Epithelial cell of proximal tubule (primary cell): ENCODE data around the gene TANK. TPM values are rescaled to one million over a fixed set of nuclear protein-coding genes. Genes with fewer than 3 reads are reported as not detected.

ENCODE experiments used
- DNase-seq: peaks from one replicate; pipeline ENCODE4 v3.0.0-alpha.2; 2011; ENCODE audit warnings: low read depth
- H3K4me3 ChIP-seq: 2 replicates; pipeline ENCODE4 v1.5.1; 2011; ENCODE audit warnings: low read depth, mild to moderate bottlenecking, low read length
- total RNA-seq: library from RNA; depleted of rRNA; stranded (reverse); fragments of >200 nt; gene quantifications from 2 replicates; pipeline ENCODE4 v1.2.3, GENCODE V29; 2015
- TF ChIP-seq, protein P1 (sequence below): conservative IDR thresholded peaks from 2 replicates; pipeline ENCODE4 v1.5.1; 2012; ENCODE audit warnings: low read depth, mild to moderate bottlenecking, low read length

TANK gene
- total RNA-seq, 1 donor from 2014 or later = 34.1 TPM

DNA sequence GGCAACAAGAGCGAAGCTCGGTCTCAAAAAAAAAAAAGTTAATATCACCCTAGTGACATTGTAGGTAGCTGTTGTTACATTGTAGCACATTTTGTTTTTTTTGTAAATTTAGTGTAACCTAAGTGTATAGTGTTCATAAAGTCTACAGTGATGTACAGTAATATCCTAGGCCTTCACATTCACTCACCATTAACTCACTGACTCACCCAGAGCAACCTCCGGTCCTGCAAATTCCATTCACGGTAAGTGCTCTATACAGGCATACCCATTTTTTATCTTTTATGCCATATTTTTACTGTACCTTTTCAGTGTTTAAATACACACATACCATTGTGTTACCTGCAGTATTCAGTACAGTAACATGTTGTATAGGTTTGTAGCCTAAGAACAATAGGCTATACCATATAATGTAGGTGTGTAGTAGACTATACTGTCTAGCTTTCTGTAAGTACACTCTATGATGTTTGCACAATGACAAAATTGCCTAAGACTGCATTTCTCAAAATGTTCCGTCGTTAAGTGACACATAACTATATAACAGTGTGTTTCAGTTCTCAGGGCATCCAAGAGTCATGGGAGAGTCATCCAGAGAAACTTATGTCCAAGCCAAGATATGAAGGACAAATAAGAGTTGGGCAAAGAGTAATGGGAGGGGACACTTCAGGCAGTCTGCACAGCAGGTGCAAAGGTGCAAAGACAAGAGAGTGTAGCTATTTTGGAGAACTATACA is 68.4 kb downstream of the TANK start:
- DNase-seq = no peak
- no peak overlapping the region for H3K4me3 ChIP-seq
- TF ChIP-seq, protein P1, sequence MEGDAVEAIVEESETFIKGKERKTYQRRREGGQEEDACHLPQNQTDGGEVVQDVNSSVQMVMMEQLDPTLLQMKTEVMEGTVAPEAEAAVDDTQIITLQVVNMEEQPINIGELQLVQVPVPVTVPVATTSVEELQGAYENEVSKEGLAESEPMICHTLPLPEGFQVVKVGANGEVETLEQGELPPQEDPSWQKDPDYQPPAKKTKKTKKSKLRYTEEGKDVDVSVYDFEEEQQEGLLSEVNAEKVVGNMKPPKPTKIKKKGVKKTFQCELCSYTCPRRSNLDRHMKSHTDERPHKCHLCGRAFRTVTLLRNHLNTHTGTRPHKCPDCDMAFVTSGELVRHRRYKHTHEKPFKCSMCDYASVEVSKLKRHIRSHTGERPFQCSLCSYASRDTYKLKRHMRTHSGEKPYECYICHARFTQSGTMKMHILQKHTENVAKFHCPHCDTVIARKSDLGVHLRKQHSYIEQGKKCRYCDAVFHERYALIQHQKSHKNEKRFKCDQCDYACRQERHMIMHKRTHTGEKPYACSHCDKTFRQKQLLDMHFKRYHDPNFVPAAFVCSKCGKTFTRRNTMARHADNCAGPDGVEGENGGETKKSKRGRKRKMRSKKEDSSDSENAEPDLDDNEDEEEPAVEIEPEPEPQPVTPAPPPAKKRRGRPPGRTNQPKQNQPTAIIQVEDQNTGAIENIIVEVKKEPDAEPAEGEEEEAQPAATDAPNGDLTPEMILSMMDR = no peak

DNA sequence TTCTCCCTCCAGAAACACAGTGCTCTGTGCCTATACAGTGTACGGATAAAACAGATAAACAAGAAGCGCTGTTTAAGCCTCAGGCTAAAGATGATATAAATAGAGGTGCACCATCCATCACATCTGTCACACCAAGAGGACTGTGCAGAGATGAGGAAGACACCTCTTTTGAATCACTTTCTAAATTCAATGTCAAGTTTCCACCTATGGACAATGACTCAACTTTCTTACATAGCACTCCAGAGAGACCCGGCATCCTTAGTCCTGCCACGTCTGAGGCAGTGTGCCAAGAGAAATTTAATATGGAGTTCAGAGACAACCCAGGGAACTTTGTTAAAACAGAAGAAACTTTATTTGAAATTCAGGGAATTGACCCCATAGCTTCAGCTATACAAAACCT is 70.7 kb downstream of the TANK start:
- DNase-seq = no peak
- TF ChIP-seq, protein P1 = no peak
- H3K4me3 ChIP-seq = no peak overlapping the region

DNA sequence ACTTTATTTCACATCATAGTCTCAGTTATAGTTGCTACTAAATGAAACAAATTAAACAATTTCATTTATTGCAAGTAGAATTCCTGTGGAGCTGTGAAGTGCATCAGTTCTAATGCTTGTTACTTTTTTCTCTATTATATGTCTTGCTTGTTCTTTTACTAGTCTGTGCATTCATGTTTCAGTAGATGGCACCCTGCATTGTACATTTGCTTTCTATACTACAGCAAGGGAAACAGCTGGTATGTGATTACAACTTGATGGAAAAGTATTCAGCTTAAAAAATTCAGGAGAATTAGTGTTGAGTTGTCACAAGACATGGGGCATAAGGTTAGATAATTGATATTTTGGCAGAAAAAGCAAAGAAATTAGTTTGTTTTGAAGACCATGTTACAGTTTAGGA is 72.3 kb downstream of the TANK start:
- H3K4me3 ChIP-seq = no peak overlapping the region
- no peak for DNase-seq

DNA sequence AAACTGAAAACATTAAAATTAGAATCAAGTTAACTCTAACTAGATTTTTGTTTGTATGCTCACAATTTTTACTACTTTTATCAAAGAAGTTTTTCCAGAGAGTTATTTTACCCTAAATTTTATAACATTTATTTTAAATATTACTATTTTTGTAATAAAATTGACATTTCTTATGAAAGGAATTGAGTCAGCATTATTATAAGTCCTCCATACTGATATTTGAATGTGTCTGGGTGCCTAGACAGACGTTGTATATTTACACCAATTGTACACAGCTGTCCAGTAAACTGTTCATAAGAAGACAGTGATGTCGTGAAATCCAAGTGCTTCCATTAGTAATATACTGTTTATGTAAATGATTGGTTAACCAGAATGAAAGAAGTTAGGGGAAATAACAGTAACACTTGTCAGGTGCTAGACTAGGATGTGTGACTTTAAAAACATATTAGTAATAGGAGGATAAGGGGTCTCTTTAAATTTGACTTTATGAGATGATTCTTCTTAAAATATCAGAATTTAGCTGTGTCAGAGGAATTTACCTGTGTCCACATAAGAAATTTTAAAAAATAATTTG is 73.7 kb downstream of the TANK start:
- no peak overlapping the region for H3K4me3 ChIP-seq
- TF ChIP-seq, protein P1 = no peak
- no peak for DNase-seq

More for the DNA sequence above, 72.3 kb downstream of the TANK start:
- TF ChIP-seq, protein P1 = no peak

DNA sequence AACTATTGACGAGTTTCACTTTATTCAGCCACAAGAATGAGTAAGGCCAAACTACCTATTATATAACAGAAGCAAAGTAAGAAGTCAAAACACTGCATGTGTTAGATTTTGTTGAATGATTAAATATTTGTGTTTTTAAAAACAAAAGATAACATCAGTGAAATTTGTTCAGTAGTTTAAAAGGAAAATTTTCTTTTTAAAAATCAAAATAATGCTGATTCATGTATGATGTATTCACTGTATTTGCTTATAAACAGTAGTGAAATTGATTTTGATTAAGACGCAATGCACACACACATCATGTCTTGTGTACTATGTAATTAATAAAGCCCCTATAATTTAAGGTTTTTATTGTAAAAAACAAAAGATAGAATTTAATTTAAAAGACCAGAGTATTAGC is 74.4 kb downstream of the TANK start:
- DNase-seq = no peak
- no peak overlapping the region for H3K4me3 ChIP-seq
- TF ChIP-seq, protein P1 = no peak

DNA sequence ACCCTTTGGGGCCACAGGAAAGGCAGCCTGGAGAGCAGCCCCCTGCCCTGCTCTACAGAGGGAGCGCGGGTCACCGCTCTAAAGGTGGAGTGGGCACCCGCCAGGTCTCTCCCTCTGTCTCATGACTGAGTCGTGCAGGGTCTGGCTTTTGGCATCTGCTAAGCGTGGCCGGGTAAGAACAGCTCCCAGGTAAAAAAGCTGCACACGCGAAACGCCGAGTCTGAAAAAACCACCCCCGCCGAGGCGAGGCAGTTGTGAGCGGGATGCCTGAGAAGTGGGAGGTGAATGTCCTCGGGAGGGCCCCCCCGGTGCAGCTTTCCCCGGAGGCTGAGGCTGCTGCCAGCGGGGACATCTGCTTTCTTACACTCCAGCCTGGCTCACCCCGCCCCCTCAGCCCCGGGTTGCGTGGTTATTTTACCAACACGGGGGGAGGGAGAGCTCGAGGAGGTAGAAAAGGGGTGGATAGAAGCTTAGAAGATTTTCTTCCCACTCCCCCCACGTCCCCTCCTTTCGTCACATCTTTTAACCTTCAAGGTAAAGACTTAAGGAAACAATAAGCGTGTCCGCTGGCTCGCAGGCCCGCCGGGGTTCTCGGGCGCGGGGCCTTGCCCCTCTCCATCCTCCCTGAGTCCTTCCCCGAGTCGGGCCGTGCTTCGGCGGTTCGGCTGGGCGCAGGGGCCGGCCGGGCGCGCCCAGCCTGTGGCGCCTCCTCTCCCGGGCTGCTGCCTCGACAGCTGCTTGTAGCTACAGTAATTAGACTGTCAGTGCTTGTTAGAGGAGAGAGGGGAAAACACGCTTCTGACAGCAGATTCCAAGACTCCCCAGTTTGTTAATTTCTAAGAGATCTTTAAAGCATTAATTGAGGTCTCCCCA is 77.4 kb downstream of the TANK start:
- TF ChIP-seq, protein P1 = no peak
- no peak for DNase-seq
- peak overlapping the region; percentile 57 for H3K4me3 ChIP-seq
